ENCODE results near the gene GMDS. TPM values are rescaled to one million over a fixed set of nuclear protein-coding genes. Genes with fewer than 3 reads are reported as not detected.

The GMDS gene
- total and polyA plus RNA-seq, 2 of the 4 experiments (the other 2 are of a cell fraction) = 7.3 to 21.9 TPM

- in situ Hi-C loops (cut with MboI; ENCODE audit: low sequenced_read_pairs) (no loop called here), intact Hi-C loops (cut with micrococcal nuclease) (loop anchor here (5.0 kb wide), 1 partner anchor 38 kb away; no protein-coding TSS in a partner anchor), dilution Hi-C loops (cut with HindIII; ENCODE audit: low sequenced_read_pairs, unreplicated experiment) (no loop called here)
- H3K9me3 ChIP-seq (ENCODE audit: control insufficient read depth, insufficient read depth, low read length) = no peaks in the 10 kb centered on the region
- TF ChIP-seq RFX5 (IDR thresholded peaks at IDR 0.05; ENCODE audit: low read depth, low read length) = no peak
- TF ChIP-seq RCOR1 (IDR thresholded peaks at IDR 0.05; ENCODE audit: insufficient replicate concordance, low read length) = no peak
- no peak for TF ChIP-seq BHLHE40 (IDR thresholded peaks at IDR 0.05; ENCODE audit: low read depth, low read length)
- no peak for TF ChIP-seq MAFK (IDR thresholded peaks at IDR 0.05; ENCODE audit: low read depth, low read length)
- no peak for TF ChIP-seq ELK1 (IDR thresholded peaks at IDR 0.05; ENCODE audit: borderline replicate concordance, low read depth, low read length)
- TF ChIP-seq CTCF (conservative IDR thresholded peaks at IDR 0.05; ENCODE audit: low read depth, low read length) = no peak
- no peak for TF ChIP-seq CHD1 (IDR thresholded peaks at IDR 0.05; ENCODE audit: low read depth, low read length)
- TF ChIP-seq MAZ (IDR thresholded peaks at IDR 0.05; ENCODE audit: borderline replicate concordance, low read depth, low read length) = no peak
- no peak for TF ChIP-seq POLR2A (IDR thresholded peaks at IDR 0.05; ENCODE audit: low read depth, low read length)
- TF ChIP-seq RAD21 (IDR thresholded peaks at IDR 0.05; ENCODE audit: low read length) = no peak
- no peak for TF ChIP-seq CEBPB (IDR thresholded peaks at IDR 0.05; ENCODE audit: low read depth, low read length)
- TF ChIP-seq NFE2L2 (IDR thresholded peaks at IDR 0.05; ENCODE audit: low read depth, low read length) = no peak
- TF ChIP-seq FOS (IDR thresholded peaks at IDR 0.05; ENCODE audit: low read depth, low read length) = no peak
- no peak for TF ChIP-seq USF2 (IDR thresholded peaks at IDR 0.05; ENCODE audit: low read depth, low read length)
- no peak for TF ChIP-seq MXI1 (IDR thresholded peaks at IDR 0.05; ENCODE audit: borderline replicate concordance, low read depth, low read length)
- no peak for TF ChIP-seq SMC3 (IDR thresholded peaks at IDR 0.05; ENCODE audit: low read depth, low read length)
- no TSS peak for BruUV-seq (replicated peaks)
- no peak overlapping the region for H3K14ac ChIP-seq (replicated peaks; ENCODE audit: low read depth, low read length)
- no peak overlapping the region for H3K23ac ChIP-seq (ENCODE audit: low read depth, low read length)
- no peak overlapping the region for H3K56ac ChIP-seq (ENCODE audit: extremely low read depth, insufficient read depth, low read length)
- no peak overlapping the region for H2BK20ac ChIP-seq (ENCODE audit: low read depth, low read length)
- ATAC-seq (ENCODE audit: low read depth) = no peak
- H2AK5ac ChIP-seq (ENCODE audit: low read depth, low read length) = peak overlapping the region; percentile 57; the same call in 1 of the 2 replicates
- no peak overlapping the region for H3K4me3 ChIP-seq (ENCODE audit: insufficient read depth, low read depth, low read length)
- H4K91ac ChIP-seq (ENCODE audit: insufficient read depth, low read depth, low read length) = peak overlapping the region; percentile 1; the same call in 1 of the 2 replicates
- no peak overlapping the region for H3K9ac ChIP-seq (ENCODE audit: low read depth, low read length)
- WGBS, 2 experiments (ENCODE audit: extremely low coverage in 2 of 2, insufficient read length in 1 of 2) = no CpG with 5 or more reads among the region's 11 CpGs
- H2BK15ac ChIP-seq (ENCODE audit: low read depth, low read length) = no peak overlapping the region
- no peak overlapping the region for H2BK5ac ChIP-seq (ENCODE audit: low read depth, low read length, poor library complexity, severe bottlenecking)
- H3K4ac ChIP-seq (ENCODE audit: low read depth, low read length) = peak overlapping the region; percentile 66; the same call in 1 of the 2 replicates
- no peaks in the 10 kb centered on the region; a peak in 1 of 4 replicates for H3K79me1 ChIP-seq (ENCODE audit: low read depth in 1 of 2, low read length in 2 of 2)
- POLR2A ChIA-PET (ENCODE audit: unreplicated experiment) = no interaction called here
- H3K9me1 ChIP-seq (ENCODE audit: insufficient read depth, low read length) = peaks cover 5% of the 10 kb centered on the region; the same call in 1 of the 2 replicates
- no peak overlapping the region for H2AK9ac ChIP-seq (replicated peaks; ENCODE audit: low read depth, low read length, poor library complexity)
- H3K4me2 ChIP-seq (ENCODE audit: low read depth, low read length) = no peak overlapping the region
- no peak overlapping the region for H3K27ac ChIP-seq (ENCODE audit: insufficient read depth, low read length)
- no peak overlapping the region for H4K8ac ChIP-seq (ENCODE audit: low read depth in 2 of 2, low read length in 2 of 2)
- peaks cover 23% of the 10 kb centered on the region for H3K4me1 ChIP-seq (ENCODE audit: control insufficient read depth, insufficient read depth, low read length)
- CTCF ChIA-PET = interaction anchor here (0.6 kb wide), 2 partner anchors 95 to 1027 kb away, joined by 3 read pairs; no protein-coding TSS in a partner anchor
- DNase-seq = no peak
- H2AFZ ChIP-seq (replicated peaks; ENCODE audit: low read length, poor library complexity) = no peak overlapping the region
- H2BK120ac ChIP-seq (ENCODE audit: low read depth, low read length) = no peak overlapping the region
- no peaks in the 10 kb centered on the region for H3K36me3 ChIP-seq (ENCODE audit: control insufficient read depth, insufficient read depth, low read length)
- H4K20me1 ChIP-seq (ENCODE audit: insufficient read depth, low read length) = no peaks in the 10 kb centered on the region
- H4K5ac ChIP-seq (ENCODE audit: low read depth, low read length) = peak overlapping the region; percentile 15; the same call in 1 of the 2 replicates
- H3K27me3 ChIP-seq (ENCODE audit: control insufficient read depth, insufficient read depth, low read length) = no peaks in the 10 kb centered on the region
- H3K18ac ChIP-seq (ENCODE audit: low read depth, low read length) = no peak overlapping the region
Measured at GRCh38 chr6:1669996-1670395, 575.4 kb downstream of the GMDS start.
